OCI-LY1 (cell line): ENCODE data around the gene TUBAL3.

Experiments used
- H2AFZ ChIP-seq: fragments of 200-600 bp; sonication (generic), shearing (Covaris generic); 2 replicates; pipeline ENCODE4 v1.6.0; 2014; ENCODE audit warnings: antibody characterized with exemption, mild to moderate bottlenecking, low read length
- H3F3A ChIP-seq: fragments of 200-600 bp; sonication (generic), shearing (Covaris generic); 2 replicates; pipeline ENCODE4 v1.6.0; 2014; ENCODE audit warnings: mild to moderate bottlenecking, antibody characterized with exemption, low read length, moderate library complexity; ENCODE audit not compliant: insufficient read depth
- H3K27ac ChIP-seq: fragments of 200-600 bp; sonication (generic); 2 replicates; pipeline ENCODE4 v1.5.1; 2014; ENCODE audit warnings: low read length, mixed run types, mild to moderate bottlenecking, low read depth; ENCODE audit not compliant: poor library complexity, severe bottlenecking
- H3K27me3 ChIP-seq: fragments of 200-600 bp; sonication (generic); 2 replicates; pipeline ENCODE4 v1.6.0; 2014; ENCODE audit warnings: antibody characterized with exemption, mild to moderate bottlenecking, low read length, moderate library complexity; ENCODE audit not compliant: insufficient read depth
- H3K36me3 ChIP-seq: fragments of 200-600 bp; sonication (generic); 2 replicates; pipeline ENCODE4 v1.6.1; 2014; ENCODE audit warnings: mild to moderate bottlenecking, antibody characterized with exemption, low read length, moderate library complexity, mixed read lengths; ENCODE audit not compliant: insufficient read depth
- H3K4me1 ChIP-seq: fragments of 200-600 bp; sonication (generic); 2 replicates; pipeline ENCODE4 v1.5.1; 2014; ENCODE audit warnings: mild to moderate bottlenecking, low read length, moderate library complexity; ENCODE audit not compliant: insufficient read depth, severe bottlenecking
- H3K4me2 ChIP-seq: fragments of 200-600 bp; sonication (generic), shearing (Covaris generic); 2 replicates; pipeline ENCODE4 v1.6.1; 2014; ENCODE audit warnings: low read length
- H3K4me3 ChIP-seq: fragments of 200-600 bp; sonication (generic); 2 replicates; pipeline ENCODE4 v1.5.1; 2014; ENCODE audit warnings: low read length, low read depth, mild to moderate bottlenecking, mixed read lengths; ENCODE audit not compliant: poor library complexity, severe bottlenecking
- H3K79me2 ChIP-seq: fragments of 200-600 bp; shearing (Covaris generic); 2 replicates; pipeline ENCODE4 v1.6.1; 2016; ENCODE audit warnings: mixed run types, low read length, mixed read lengths; ENCODE audit not compliant: insufficient read depth
- H3K9ac ChIP-seq: fragments of 200-600 bp; sonication (generic), shearing (Covaris generic); 2 replicates; pipeline ENCODE4 v1.6.1; 2014; ENCODE audit warnings: mild to moderate bottlenecking, low read length, mixed read lengths
- H3K9me2 ChIP-seq: fragments of 200-600 bp; sonication (generic), shearing (Covaris generic); 2 replicates; pipeline ENCODE4 v1.6.1; 2014; ENCODE audit warnings: low read depth, mild to moderate bottlenecking, low read length, mixed read lengths
- H3K9me3 ChIP-seq: fragments of 200-600 bp; shearing (Covaris generic); 2 replicates; pipeline ENCODE4 v1.6.1; 2014; ENCODE audit warnings: low read length, mixed read lengths
- H4K20me1 ChIP-seq: fragments of 200-600 bp; sonication (generic), shearing (Covaris generic); 2 replicates; pipeline ENCODE4 v1.6.0; 2016; ENCODE audit warnings: mild to moderate bottlenecking, low read length; ENCODE audit not compliant: insufficient read depth
- EZH2 ChIP-seq: fragments of 200-600 bp; sonication (generic), shearing (Covaris generic); IDR thresholded peaks from 2 replicates; pipeline ENCODE4 v1.8.0; 2017; ENCODE audit warnings: borderline replicate concordance, mixed run types, mild to moderate bottlenecking, antibody characterized with exemption, low read length, moderate library complexity, mixed read lengths
- TF ChIP-seq, protein P1 (sequence below): fragments of 200-600 bp; sonication (generic), shearing (Covaris generic); IDR thresholded peaks from 2 replicates; pipeline ENCODE4 v1.5.1; 2017; ENCODE audit warnings: mild to moderate bottlenecking, antibody characterized with exemption, low read length, moderate library complexity, mixed read lengths

TUBAL3 gene

DNA sequence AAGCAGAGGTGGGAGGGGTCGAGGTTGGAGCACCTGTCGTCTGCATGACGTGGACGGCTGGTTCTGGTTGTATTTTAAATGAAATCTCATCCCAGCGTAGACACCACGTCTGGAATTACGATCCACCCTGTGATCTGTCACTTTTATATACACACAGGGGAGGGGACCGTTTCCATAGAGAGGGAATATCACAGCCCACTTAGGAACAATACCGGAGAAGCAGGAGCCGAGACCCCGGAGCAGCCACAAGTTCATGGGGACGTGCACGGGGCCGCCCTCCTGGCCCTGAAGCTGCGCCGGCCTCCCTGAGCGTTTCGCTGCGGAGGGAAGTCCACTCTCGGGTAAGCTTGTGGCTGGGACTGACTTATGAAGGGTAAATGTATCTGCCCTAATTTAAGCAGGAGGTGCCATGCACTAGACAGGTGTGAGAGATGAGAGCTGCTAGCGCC is 39.7 kb downstream of the TUBAL3 start, which contains the start of gene UCN3:
TSS of gene UCN3 (plus strand) at position 77 of the 449 bp plus-strand sequence. CDS start 8,755 bp downstream, outside the sequence.
- no peaks in the 10 kb centered on the region for H3K79me2 ChIP-seq
- H3K27me3 ChIP-seq, result no peaks in the 10 kb centered on the region
- no peak within 1 kb of the TSS for H3K4me3 ChIP-seq
- no peaks in the 10 kb centered on the region for H4K20me1 ChIP-seq
- no peak within 1 kb of the TSS for H3K9ac ChIP-seq
- no peaks in the 10 kb centered on the region for H3K9me3 ChIP-seq
- H2AFZ ChIP-seq, result no peak within 1 kb of the TSS
- H3K27ac ChIP-seq, result no peak within 1 kb of the TSS
- no peaks in the 10 kb centered on the region for H3K36me3 ChIP-seq
- H3F3A ChIP-seq, result no peaks in the 10 kb centered on the region
- no peaks in the 10 kb centered on the region for H3K9me2 ChIP-seq
- no peak within 1 kb of the TSS for H3K4me2 ChIP-seq
- H3K4me1 ChIP-seq, result no peaks in the 10 kb centered on the region
- no peak for TF ChIP-seq EZH2
- TF ChIP-seq, protein P1, sequence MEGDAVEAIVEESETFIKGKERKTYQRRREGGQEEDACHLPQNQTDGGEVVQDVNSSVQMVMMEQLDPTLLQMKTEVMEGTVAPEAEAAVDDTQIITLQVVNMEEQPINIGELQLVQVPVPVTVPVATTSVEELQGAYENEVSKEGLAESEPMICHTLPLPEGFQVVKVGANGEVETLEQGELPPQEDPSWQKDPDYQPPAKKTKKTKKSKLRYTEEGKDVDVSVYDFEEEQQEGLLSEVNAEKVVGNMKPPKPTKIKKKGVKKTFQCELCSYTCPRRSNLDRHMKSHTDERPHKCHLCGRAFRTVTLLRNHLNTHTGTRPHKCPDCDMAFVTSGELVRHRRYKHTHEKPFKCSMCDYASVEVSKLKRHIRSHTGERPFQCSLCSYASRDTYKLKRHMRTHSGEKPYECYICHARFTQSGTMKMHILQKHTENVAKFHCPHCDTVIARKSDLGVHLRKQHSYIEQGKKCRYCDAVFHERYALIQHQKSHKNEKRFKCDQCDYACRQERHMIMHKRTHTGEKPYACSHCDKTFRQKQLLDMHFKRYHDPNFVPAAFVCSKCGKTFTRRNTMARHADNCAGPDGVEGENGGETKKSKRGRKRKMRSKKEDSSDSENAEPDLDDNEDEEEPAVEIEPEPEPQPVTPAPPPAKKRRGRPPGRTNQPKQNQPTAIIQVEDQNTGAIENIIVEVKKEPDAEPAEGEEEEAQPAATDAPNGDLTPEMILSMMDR, result no peak

DNA sequence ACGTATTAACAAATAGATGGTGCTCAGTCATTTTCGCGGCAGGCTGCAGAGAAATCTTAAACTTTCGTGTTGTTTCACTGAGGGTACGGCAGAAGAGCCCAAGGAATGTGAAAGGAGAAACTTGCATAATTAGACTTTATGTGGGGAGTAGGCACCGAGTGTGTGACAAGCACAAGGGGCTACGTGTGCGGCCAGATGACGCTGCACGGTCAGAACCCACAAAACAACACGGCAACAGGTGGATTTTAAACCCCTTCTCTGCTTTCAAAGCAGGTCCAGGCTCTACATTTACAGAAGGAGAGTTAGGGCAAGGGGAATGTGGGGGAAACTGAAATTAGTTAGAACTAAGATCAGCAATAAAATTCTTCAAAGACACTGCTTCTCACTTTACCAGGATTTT is 40.3 kb downstream of the TUBAL3 start:
- Histone ChIP-seq H3K36me3 (no peaks in the 10 kb centered on the region), H3K27ac (no peak overlapping the region), H3K9ac (no peak overlapping the region), H3K27me3 (no peaks in the 10 kb centered on the region), H3F3A (no peaks in the 10 kb centered on the region), H3K4me1 (no peaks in the 10 kb centered on the region), H3K4me3 (no peak overlapping the region), H3K4me2 (no peak overlapping the region), H2AFZ (no peak overlapping the region), H4K20me1 (no peaks in the 10 kb centered on the region), H3K79me2 (no peaks in the 10 kb centered on the region), H3K9me3 (no peaks in the 10 kb centered on the region), H3K9me2 (no peaks in the 10 kb centered on the region)
- no peak for TF ChIP-seq EZH2
- TF ChIP-seq, protein P1, result no peak

DNA sequence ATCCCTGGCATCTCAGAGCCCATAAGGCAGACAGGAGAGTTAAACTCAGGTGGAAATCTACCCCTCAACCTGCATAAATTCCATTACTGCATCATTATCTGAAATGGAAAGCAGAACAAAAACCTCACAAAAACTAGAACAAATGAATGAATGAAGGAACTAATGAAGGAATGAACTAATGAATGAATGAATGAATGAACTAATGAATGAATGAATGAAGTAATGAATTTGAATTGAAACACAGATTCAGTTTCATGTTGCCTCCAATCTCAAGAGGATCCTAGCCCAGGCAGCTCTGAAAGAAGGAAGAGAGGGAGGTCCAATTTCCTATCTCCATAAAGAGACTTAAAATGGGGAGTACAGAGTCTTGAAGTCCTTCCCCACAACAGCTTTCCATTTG is 41.8 kb downstream of the TUBAL3 start:
- Histone ChIP-seq H3K9me3 (no peaks in the 10 kb centered on the region), H3F3A (no peaks in the 10 kb centered on the region), H3K27ac (no peak overlapping the region), H3K9me2 (no peaks in the 10 kb centered on the region), H3K27me3 (no peaks in the 10 kb centered on the region), H3K9ac (no peak overlapping the region), H2AFZ (no peak overlapping the region), H3K4me3 (no peak overlapping the region), H3K4me2 (no peak overlapping the region), H3K36me3 (no peaks in the 10 kb centered on the region), H4K20me1 (no peaks in the 10 kb centered on the region), H3K4me1 (no peaks in the 10 kb centered on the region), H3K79me2 (no peaks in the 10 kb centered on the region)
- no peak for TF ChIP-seq EZH2
- TF ChIP-seq, protein P1, result no peak
